Stimulated activated CD4-positive, alpha-beta T cell treated with anti-CD3 and anti-CD28 coated beads, Interleukin-12 subunit alpha, Interleukin-12 subunit beta, amount 100 ng/mL, for 4 hours (primary cell): Measurements from ENCODE around the gene PCDH1.

Experiments
- DNase-seq: peaks from one replicate; pipeline ENCODE4 v3.0.0-alpha.2; 2020

PCDH1 gene

GRCh38 chr5:141805874-141806595, 72.2 kb downstream of the PCDH1 start:
- DNase-seq: no peak

- DNase-seq: no peak
Observed at GRCh38 chr5:141804475-141804874, 73.7 kb downstream of the PCDH1 start.
